AG08395 (cell line): ENCODE results near the gene SNHG17.
"Not testable (repeated sequence)": the region's sequence is repeated elsewhere in the genome, so short reads cannot be mapped to it uniquely, and the experiment has no call there.

Experiments used
- DNase-seq: peaks from one replicate; pipeline ENCODE4 v3.0.0; 2012; ENCODE audit warnings: mixed read lengths, low spot score

The SNHG17 gene

GRCh38 chr20:38420388-38421085 is 14.6 kb downstream of the SNHG17 start:
- no peak for DNase-seq

- peak; percentile 67 for DNase-seq
Observed at GRCh38 chr20:38418509-38419204, 16.5 kb downstream of the SNHG17 start.

- DNase-seq, result no peak
Observed at GRCh38 chr20:38414769-38415450, 20.2 kb downstream of the SNHG17 start.

- DNase-seq, result peak; percentile 30
Observed at GRCh38 chr20:38412877-38413577, 22.1 kb downstream of the SNHG17 start.

- not testable (repeated sequence) for DNase-seq
Observed at GRCh38 chr20:38407822-38408221, 27.3 kb downstream of the SNHG17 start.

- DNase-seq, result no peak
Observed at GRCh38 chr20:38407321-38407720, 27.8 kb downstream of the SNHG17 start.

- no peak for DNase-seq
Observed at GRCh38 chr20:38406476-38406875, 28.7 kb downstream of the SNHG17 start.

GRCh38 chr20:38405132-38405531 is 30.0 kb downstream of the SNHG17 start:
- DNase-seq, result no peak

GRCh38 chr20:38404016-38404415 is 31.1 kb downstream of the SNHG17 start:
- no peak for DNase-seq

GRCh38 chr20:38402816-38403215 is 32.3 kb downstream of the SNHG17 start:
- no peak for DNase-seq

GRCh38 chr20:38402089-38402488 is 33.0 kb downstream of the SNHG17 start:
- DNase-seq, result no peak

GRCh38 chr20:38395751-38396395 is 39.3 kb downstream of the SNHG17 start:
- DNase-seq, result not testable (repeated sequence)

GRCh38 chr20:38395165-38395564 is 40.0 kb downstream of the SNHG17 start:
- DNase-seq, result peak; percentile 62

GRCh38 chr20:38393259-38393658 is 41.9 kb downstream of the SNHG17 start:
- no peak for DNase-seq

- DNase-seq, result no peak
Observed at GRCh38 chr20:38392356-38392755, 42.8 kb downstream of the SNHG17 start.

GRCh38 chr20:38387953-38388352 is 47.2 kb downstream of the SNHG17 start:
- peak; percentile 21 for DNase-seq

GRCh38 chr20:38386851-38387250 is 48.3 kb downstream of the SNHG17 start:
- DNase-seq, result no peak

- no peak for DNase-seq
Observed at GRCh38 chr20:38386004-38386403, 49.1 kb downstream of the SNHG17 start.

- no peak for DNase-seq
Observed at GRCh38 chr20:38383147-38383546, 52.0 kb downstream of the SNHG17 start.

GRCh38 chr20:38377838-38378237 is 57.3 kb downstream of the SNHG17 start:
- DNase-seq, result not testable (repeated sequence)

- DNase-seq, result no peak
Observed at GRCh38 chr20:38377039-38377685, 58.0 kb downstream of the SNHG17 start.
